K562 (cell line): ENCODE measurements around the gene CNTN3. TPM values are rescaled to one million over a fixed set of nuclear protein-coding genes. Genes with fewer than 3 reads are reported as not detected.

Experiments used
- ATF7 ChIP-seq: fragments of 450-650 bp; IDR thresholded peaks from 2 replicates; pipeline ENCODE4 v1.7.1; 2014; ENCODE audit warnings: mild to moderate bottlenecking, moderate library complexity
- KDM5B ChIP-seq: fragments of 200-600 bp; sonication (generic); IDR thresholded peaks from 2 replicates; pipeline ENCODE4 v1.6.1; 2012; ENCODE audit warnings: low read depth, mild to moderate bottlenecking, moderate library complexity, low read length, control low read depth, inconsistent platforms; ENCODE audit not compliant: insufficient replicate concordance
- MBD2 ChIP-seq: sonication (generic); IDR thresholded peaks from 2 replicates; pipeline ENCODE4 v1.6.1; 2016; ENCODE audit warnings: low read depth, borderline replicate concordance
- MTA2 ChIP-seq: fragments of 450-650 bp; IDR thresholded peaks from 2 replicates; pipeline ENCODE4 v1.6.1; 2016; ENCODE audit warnings: low read depth
- POLR2AphosphoS2 ChIP-seq: IDR thresholded peaks from 2 replicates; pipeline ENCODE4 v1.6.1; 2012; ENCODE audit warnings: low read length, improper control_type of control experiment
- PTTG1 ChIP-seq: fragments of 450-650 bp; IDR thresholded peaks from 2 replicates; pipeline ENCODE4 v1.6.1; 2016; ENCODE audit warnings: low read depth, mild to moderate bottlenecking, missing genetic modification characterization, missing compliant biosample characterization
- RB1 ChIP-seq: fragments of 450-650 bp; IDR thresholded peaks from 2 replicates; pipeline ENCODE4 v1.6.1; 2017; ENCODE audit warnings: low read depth, mild to moderate bottlenecking
- SAFB ChIP-seq: fragments of 200-400 bp; formaldehyde crosslinking; IDR thresholded peaks from 2 replicates; pipeline ENCODE4 v1.6.1; 2017; ENCODE audit warnings: low read depth, low read length, borderline replicate concordance
- SIN3B ChIP-seq: fragments of 450-650 bp; IDR thresholded peaks from 2 replicates; pipeline ENCODE4 v1.6.1; 2017; ENCODE audit warnings: low read depth, mild to moderate bottlenecking, moderate library complexity
- SREBF2 ChIP-seq: sonication (generic); formaldehyde crosslinking; IDR thresholded peaks from 2 replicates; pipeline ENCODE4 v1.4.0; 2020; ENCODE audit warnings: mild to moderate bottlenecking, missing genetic modification reagents
- TAF15 ChIP-seq: fragments of 200-400 bp; formaldehyde crosslinking; IDR thresholded peaks from 2 replicates; pipeline ENCODE4 v1.6.1; 2017; ENCODE audit warnings: mild to moderate bottlenecking, low read depth, low read length, moderate library complexity
- TAL1 ChIP-seq: fragments of 450-650 bp; IDR thresholded peaks from 2 replicates; pipeline ENCODE4 v1.6.1; 2016; ENCODE audit warnings: mild to moderate bottlenecking
- ZNF212 ChIP-seq: fragments of 450-650 bp; formaldehyde crosslinking; IDR thresholded peaks from 2 replicates; pipeline ENCODE4 v1.4.0; 2020; ENCODE audit warnings: mild to moderate bottlenecking
- ZNF57 ChIP-seq: fragments of 450-650 bp; formaldehyde crosslinking; IDR thresholded peaks from 2 replicates; pipeline ENCODE4 v1.4.0; 2020; ENCODE audit warnings: mild to moderate bottlenecking, moderate library complexity
- ZNF655 ChIP-seq: fragments of 250-450 bp; sonication (Bioruptor Pico); IDR thresholded peaks from 2 replicates; pipeline ENCODE4 v1.5.0; 2021
- ZNF766 ChIP-seq: fragments of 200-800 bp; sonication (Bioruptor generic); conservative IDR thresholded peaks from 2 replicates; pipeline ENCODE4 v1.6.1; 2016; ENCODE audit warnings: missing genetic modification characterization, missing compliant biosample characterization
- polyA plus RNA-seq, 8 experiments: library from polyadenylated mRNA; depleted of rRNA in 4 of 8; stranded (reverse) in 5 of 8; unstranded in 3 of 8; fragments of >200 nt; fragmentation: Nextera tagmentation in 2 of 8; fragmentation: Illumina TruSeq in 1 of 8; extraction: Ambion mirVana in 2 of 8; extraction: Trizol in 1 of 8; gene quantifications; 2 replicates each; pipeline versions ENCODE4 v1.2.1 to v1.2.3, GENCODE V29; 2011 to 2014; ENCODE audit warnings: inconsistent platforms in 1 of 8, missing spikeins in 1 of 8
- total RNA-seq, 7 experiments: library from RNA; depleted of rRNA in 6 of 7; stranded (reverse); fragments of >200 nt in 6 of 7; fragmentation: Illumina TruSeq in 2 of 7; extraction: Trizol in 2 of 7; gene quantifications; 2 replicates each; pipeline versions ENCODE4 v1.2.1 to v1.2.3, GENCODE V29; 2011 to 2021; ENCODE audit warnings: low replicate concordance in 1 of 7

CNTN3 gene
- total and polyA plus RNA-seq, 9 of the 15 experiments (the other 6 are each of a cell fraction or from before 2014, with no cell fraction given), result 0.01 to 0.07 (median 0.03) TPM; not detected in 3

DNA sequence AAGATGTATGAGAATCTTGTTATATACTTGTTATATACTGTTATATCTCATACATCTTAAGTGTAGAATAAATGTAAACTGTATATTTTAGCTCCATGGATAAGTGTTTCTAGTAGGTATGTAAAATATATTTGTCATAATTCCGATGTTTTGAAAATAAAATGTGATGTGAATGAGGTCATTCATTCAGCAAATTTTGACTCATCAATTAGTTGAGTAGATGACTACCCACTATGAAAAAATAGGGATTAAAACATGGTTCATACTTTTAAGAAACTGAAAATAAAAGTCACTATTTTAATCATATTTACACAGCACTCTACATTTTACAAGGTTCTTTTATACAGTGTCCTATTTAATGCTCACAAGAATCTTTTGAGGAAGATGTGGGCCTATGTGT lies 28.4 kb upstream of the CNTN3 start (continued):
- TF ChIP-seq ZNF655 (no peak), PTTG1 (tag) (no peak), ATF7 (no peak), POLR2AphosphoS2 (no peak), MTA2 (no peak), SAFB (no peak), SREBF2 (CRISPR knock-in tag) (no peak), TAL1 (no peak), MBD2 (no peak), ZNF57 (CRISPR knock-in tag) (no peak), KDM5B (no peak), ZNF766 (CRISPR knock-in tag) (no peak), SIN3B (no peak), RB1 (no peak), TAF15 (no peak), ZNF212 (CRISPR knock-in tag) (no peak)
